ENCODE measurements around the gene CACNA2D1.

DNA sequence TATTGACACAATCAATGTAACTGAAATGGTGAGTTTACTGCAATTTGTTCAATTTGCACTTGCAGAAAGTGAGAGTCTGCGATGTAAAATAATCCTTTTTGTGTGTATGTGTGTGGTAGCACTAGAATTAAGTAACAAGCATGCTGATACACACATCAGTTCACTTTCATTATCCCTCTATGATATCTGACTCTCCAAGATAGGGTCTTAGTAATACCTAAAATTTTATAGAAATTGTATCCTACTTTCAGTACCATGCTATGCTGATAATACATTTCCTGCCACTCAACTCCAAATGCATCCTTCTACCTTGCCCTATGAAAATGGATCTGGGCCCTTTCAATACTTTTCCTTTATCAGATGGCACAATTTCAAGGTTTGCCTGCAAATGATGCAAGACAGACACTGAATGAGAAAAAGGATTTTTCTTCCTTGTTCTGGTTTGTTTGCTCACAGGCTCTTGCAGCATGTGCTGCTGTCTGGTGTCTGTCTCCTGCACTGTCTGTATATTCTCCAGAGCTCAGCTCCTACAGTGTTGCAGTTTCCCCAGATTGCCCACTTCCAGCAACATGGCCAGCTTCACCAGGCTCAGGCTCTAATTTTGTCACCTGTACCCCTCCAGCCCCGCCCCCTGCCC lies 375.8 kb downstream of the CACNA2D1 start:
- TF ChIP-seq, protein P1, sequence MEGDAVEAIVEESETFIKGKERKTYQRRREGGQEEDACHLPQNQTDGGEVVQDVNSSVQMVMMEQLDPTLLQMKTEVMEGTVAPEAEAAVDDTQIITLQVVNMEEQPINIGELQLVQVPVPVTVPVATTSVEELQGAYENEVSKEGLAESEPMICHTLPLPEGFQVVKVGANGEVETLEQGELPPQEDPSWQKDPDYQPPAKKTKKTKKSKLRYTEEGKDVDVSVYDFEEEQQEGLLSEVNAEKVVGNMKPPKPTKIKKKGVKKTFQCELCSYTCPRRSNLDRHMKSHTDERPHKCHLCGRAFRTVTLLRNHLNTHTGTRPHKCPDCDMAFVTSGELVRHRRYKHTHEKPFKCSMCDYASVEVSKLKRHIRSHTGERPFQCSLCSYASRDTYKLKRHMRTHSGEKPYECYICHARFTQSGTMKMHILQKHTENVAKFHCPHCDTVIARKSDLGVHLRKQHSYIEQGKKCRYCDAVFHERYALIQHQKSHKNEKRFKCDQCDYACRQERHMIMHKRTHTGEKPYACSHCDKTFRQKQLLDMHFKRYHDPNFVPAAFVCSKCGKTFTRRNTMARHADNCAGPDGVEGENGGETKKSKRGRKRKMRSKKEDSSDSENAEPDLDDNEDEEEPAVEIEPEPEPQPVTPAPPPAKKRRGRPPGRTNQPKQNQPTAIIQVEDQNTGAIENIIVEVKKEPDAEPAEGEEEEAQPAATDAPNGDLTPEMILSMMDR (IDR thresholded peaks at IDR 0.05) = no peak
- peak; percentile 76 to 81 for TF ChIP-seq CEBPB (IDR thresholded peaks at IDR 0.05)
- TF ChIP-seq, protein P2, sequence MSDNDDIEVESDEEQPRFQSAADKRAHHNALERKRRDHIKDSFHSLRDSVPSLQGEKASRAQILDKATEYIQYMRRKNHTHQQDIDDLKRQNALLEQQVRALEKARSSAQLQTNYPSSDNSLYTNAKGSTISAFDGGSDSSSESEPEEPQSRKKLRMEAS (IDR thresholded peaks at IDR 0.05) = peak; percentile 50; the same call in 1 of the 2 replicates
- TF ChIP-seq CHD4 (IDR thresholded peaks at IDR 0.05; ENCODE audit: borderline replicate concordance) = no peak
- TF ChIP-seq BHLHE40 (IDR thresholded peaks at IDR 0.05; ENCODE audit: low read depth, low read length) = no peak
- no peak for TF ChIP-seq HOXB5 (CRISPR knock-in tag; IDR thresholded peaks at IDR 0.05)
- no peak for TF ChIP-seq ZNF302 (CRISPR knock-in tag; IDR thresholded peaks at IDR 0.05)
- no peak for TF ChIP-seq SMC3 (IDR thresholded peaks at IDR 0.05)
- TF ChIP-seq EP300 (IDR thresholded peaks at IDR 0.05) = peak in 1 of 2 experiments; percentile 42; a peak in 1 of 5 replicates
- TF ChIP-seq RAD21 (conservative IDR thresholded peaks at IDR 0.05 in 1 of 2, IDR thresholded peaks at IDR 0.05 in 1 of 2) = peak in 1 of 2 experiments; percentile 32; a peak in 1 of 5 replicates
- TF ChIP-seq ZFP36 (IDR thresholded peaks at IDR 0.05; ENCODE audit: borderline replicate concordance, partially characterized antibody) = no peak
- no peak for TF ChIP-seq CHD2 (IDR thresholded peaks at IDR 0.05; ENCODE audit: low read length, partially characterized antibody)
